SK-N-SH (cell line): ENCODE measurements around the gene MCCC1. TPM values are rescaled to one million over a fixed set of nuclear protein-coding genes. Genes with fewer than 3 reads are reported as not detected.

ENCODE experiments used
- CTCF ChIA-PET: fragments of 300-600, 350-600 bp; formaldehyde crosslinking; extraction: SDS; loops from one replicate; lab custom pipeline; 2021; lab: Yijun Ruan, JAX
- POLR2A ChIA-PET: fragments of 350-600 bp; sonication (Branson Sonifier 250); formaldehyde crosslinking; extraction: SDS; loops from one replicate; lab custom pipeline; 2020; ENCODE audit warnings: antibody characterized with exemption, inconsistent platforms; lab: Yijun Ruan, JAX
- DNase-seq: peaks from one replicate; pipeline ENCODE4 v3.0.0; 2012
- H2AFZ ChIP-seq: fragments of 200-600 bp; sonication (generic); 2 replicates; pipeline ENCODE4 v1.8.1; 2016; ENCODE audit warnings: antibody characterized with exemption, mild to moderate bottlenecking, low read depth
- H3F3A ChIP-seq: fragments of 200-600 bp; sonication (generic); replicated peaks from 2 replicates; pipeline ENCODE3; 2016; ENCODE audit warnings: antibody characterized with exemption, mild to moderate bottlenecking; ENCODE audit not compliant: insufficient read depth
- H3K27ac ChIP-seq, 2 experiments: fragments of 200-500 bp in 1 of 2; fragments of 200-600 bp in 1 of 2; sonication (Bioruptor generic) in 1 of 2; sonication (generic), shearing (Covaris generic) in 1 of 2; 2 replicates each; pipeline versions ENCODE4 v1.5.1 to v1.6.1; 2014 to 2016; ENCODE audit warnings: low read depth in 2 of 2, inconsistent platforms in 1 of 2, low read length in 1 of 2, mild to moderate bottlenecking in 1 of 2, mixed read lengths in 1 of 2
- H3K27me3 ChIP-seq: fragments of 200-600 bp; sonication (generic), shearing (Covaris generic); 2 replicates; pipeline ENCODE4 v1.6.1; 2016; ENCODE audit warnings: mixed run types; ENCODE audit not compliant: insufficient read depth
- H3K36me3 ChIP-seq, 2 experiments: fragments of 200-500 bp in 1 of 2; fragments of 200-600 bp in 1 of 2; sonication (Bioruptor generic) in 1 of 2; sonication (generic) in 1 of 2; replicated peaks in 1 of 2; 2 replicates each; pipeline versions ENCODE3 to v1.5.1; 2014 to 2016; ENCODE audit warnings: low read length in 1 of 2, mild to moderate bottlenecking in 1 of 2; ENCODE audit not compliant: insufficient read depth in 2 of 2, control insufficient read depth in 1 of 2
- H3K4me1 ChIP-seq, 2 experiments: fragments of 200-500 bp in 1 of 2; fragments of 200-600 bp in 1 of 2; sonication (Bioruptor generic) in 1 of 2; sonication (generic), shearing (Covaris generic) in 1 of 2; 2 replicates each; pipeline versions ENCODE4 v1.5.1 to v1.6.1; 2014 to 2016; ENCODE audit warnings: low read depth in 1 of 2, low read length in 1 of 2, mixed run types in 1 of 2; ENCODE audit not compliant: insufficient read depth in 2 of 2, control insufficient read depth in 1 of 2
- H3K4me2 ChIP-seq: fragments of 200-600 bp; sonication (generic), shearing (Covaris generic); 2 replicates; pipeline ENCODE4 v1.6.1; 2017; ENCODE audit warnings: mixed run types
- H3K4me3 ChIP-seq, 2 experiments: fragments of 200-500 bp in 1 of 2; fragments of 200-600 bp in 1 of 2; sonication (Bioruptor generic) in 1 of 2; sonication (generic), shearing (Covaris generic) in 1 of 2; 2 replicates each; pipeline versions ENCODE4 v1.5.1 to v1.8.1; 2014 to 2016; ENCODE audit warnings: low read depth in 2 of 2, inconsistent platforms in 1 of 2, low read length in 1 of 2, mild to moderate bottlenecking in 1 of 2, mixed read lengths in 1 of 2, moderate library complexity in 1 of 2
- H3K79me2 ChIP-seq: fragments of 200-600 bp; sonication (generic); 2 replicates; pipeline ENCODE4 v1.8.1; 2017; ENCODE audit warnings: mild to moderate bottlenecking; ENCODE audit not compliant: insufficient read depth
- H3K9ac ChIP-seq: fragments of 200-600 bp; sonication (generic); 2 replicates; pipeline ENCODE4 v1.6.1; 2017; ENCODE audit warnings: mixed run types
- H3K9me2 ChIP-seq: fragments of 200-600 bp; sonication (generic); 2 replicates; pipeline ENCODE4 v1.6.1; 2017; ENCODE audit warnings: mixed run types
- H3K9me3 ChIP-seq: fragments of 200-600 bp; sonication (generic); 2 replicates; pipeline ENCODE4 v1.6.1; 2017; ENCODE audit warnings: mixed run types, mild to moderate bottlenecking, moderate library complexity
- H4K20me1 ChIP-seq: fragments of 200-600 bp; sonication (generic); 2 replicates; pipeline ENCODE4 v1.6.1; 2017; ENCODE audit warnings: mild to moderate bottlenecking, mixed run types; ENCODE audit not compliant: insufficient read depth
- CTCF ChIP-seq: fragments of 200-600 bp; sonication (generic); IDR thresholded peaks from 2 replicates; pipeline ENCODE4 v1.6.1; 2017; ENCODE audit warnings: antibody characterized with exemption, mild to moderate bottlenecking, moderate library complexity
- ELF1 ChIP-seq: IDR thresholded peaks from 2 replicates; pipeline ENCODE4 v1.4.0; 2012
- EP300 ChIP-seq, 2 experiments: IDR thresholded peaks; 2 replicates each; pipeline versions ENCODE4 v1.4.0 to v1.6.1; 2012; ENCODE audit warnings: borderline replicate concordance in 1 of 2, low read depth in 1 of 2, low read length in 1 of 2
- FOXM1 ChIP-seq: IDR thresholded peaks from 2 replicates; pipeline ENCODE4 v1.4.0; 2012; ENCODE audit warnings: low read depth, mild to moderate bottlenecking
- GABPA ChIP-seq: IDR thresholded peaks from 2 replicates; pipeline ENCODE4 v1.4.0; 2012; ENCODE audit warnings: low read depth, mild to moderate bottlenecking
- MAX ChIP-seq: IDR thresholded peaks from 2 replicates; pipeline ENCODE4 v1.4.0; 2012; ENCODE audit warnings: low read depth
- MXI1 ChIP-seq: IDR thresholded peaks from 2 replicates; pipeline ENCODE4 v1.6.1; 2012; ENCODE audit warnings: mild to moderate bottlenecking, low read depth, low read length, improper control_type of control experiment
- NFIC ChIP-seq: IDR thresholded peaks from 2 replicates; pipeline ENCODE4 v1.4.0; 2012; ENCODE audit warnings: borderline replicate concordance
- POLR2AphosphoS5 ChIP-seq: IDR thresholded peaks from 2 replicates; pipeline ENCODE4 v1.6.1; 2012; ENCODE audit warnings: low read depth, low read length
- RCOR1 ChIP-seq: fragments of 150-350 bp; IDR thresholded peaks from 2 replicates; pipeline ENCODE4 v1.6.1; 2017; ENCODE audit warnings: antibody characterized with exemption, low read length
- RXRA ChIP-seq: IDR thresholded peaks from 2 replicates; pipeline ENCODE4 v1.4.0; 2012; ENCODE audit warnings: low read depth, mild to moderate bottlenecking, borderline replicate concordance
- TAF1 ChIP-seq: IDR thresholded peaks from 2 replicates; pipeline ENCODE4 v1.6.1; 2012; ENCODE audit warnings: low read depth, mild to moderate bottlenecking, low read length, moderate library complexity, borderline replicate concordance
- YY1 ChIP-seq: IDR thresholded peaks from 2 replicates; pipeline ENCODE4 v1.4.0; 2012; ENCODE audit warnings: low read depth, mild to moderate bottlenecking
- WGBS: methylation state at CpG from one replicate; pipeline ENCODE4 v1.1.6; 2017; ENCODE audit warnings: low lambda C conversion rate; 5-methylcytosine and 5-hydroxymethylcytosine counted together
- polyA plus RNA-seq, 3 experiments: library from polyadenylated mRNA; depleted of rRNA; stranded (reverse); fragments of >200 nt; gene quantifications; 2 replicates each; pipeline ENCODE4 v1.2.3, GENCODE V29; 2012
- TF ChIP-seq, protein P1 (sequence below): IDR thresholded peaks from 2 replicates; pipeline ENCODE4; 2012
- TF ChIP-seq, protein P2 (sequence below): IDR thresholded peaks from 2 replicates; pipeline ENCODE4 v1.6.1; 2012; ENCODE audit warnings: mild to moderate bottlenecking, low read depth, low read length, moderate library complexity

Gene MCCC1
- polyA plus RNA-seq, 1 of the 3 experiments (the other 2 are of a cell fraction), result 15.4 TPM

- H3K4me2 ChIP-seq, result no peak overlapping the region
- no peaks in the 10 kb centered on the region for H3K9me2 ChIP-seq
- H3K9me3 ChIP-seq, result no peaks in the 10 kb centered on the region
- H3K27ac ChIP-seq, result no peak overlapping the region
- POLR2A ChIA-PET, result no interaction called here
- TF ChIP-seq, protein P1, sequence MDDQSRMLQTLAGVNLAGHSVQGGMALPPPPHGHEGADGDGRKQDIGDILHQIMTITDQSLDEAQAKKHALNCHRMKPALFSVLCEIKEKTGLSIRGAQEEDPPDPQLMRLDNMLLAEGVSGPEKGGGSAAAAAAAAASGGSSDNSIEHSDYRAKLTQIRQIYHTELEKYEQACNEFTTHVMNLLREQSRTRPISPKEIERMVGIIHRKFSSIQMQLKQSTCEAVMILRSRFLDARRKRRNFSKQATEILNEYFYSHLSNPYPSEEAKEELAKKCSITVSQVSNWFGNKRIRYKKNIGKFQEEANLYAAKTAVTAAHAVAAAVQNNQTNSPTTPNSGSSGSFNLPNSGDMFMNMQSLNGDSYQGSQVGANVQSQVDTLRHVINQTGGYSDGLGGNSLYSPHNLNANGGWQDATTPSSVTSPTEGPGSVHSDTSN, result no peak
- TF ChIP-seq RXRA (no peak), FOXM1 (no peak), TAF1 (no peak), MAX (no peak), YY1 (no peak), GABPA (no peak), ELF1 (no peak)
- TF ChIP-seq, all 33 proteins: peak for 0
- Histone ChIP-seq H3K36me3 (peaks cover 31 to 37% of the 10 kb centered on the region in 2 experiments), H3K4me3 (no peak overlapping the region), H4K20me1 (no peaks in the 10 kb centered on the region), H3F3A (peaks cover 11% of the 10 kb centered on the region), H2AFZ (no peak overlapping the region), H3K4me1 (no peaks in the 10 kb centered on the region), H3K9ac (no peak overlapping the region), H3K27me3 (no peaks in the 10 kb centered on the region), H3K79me2 (no peaks in the 10 kb centered on the region)
- 94% methylated on average over 12 of the region's 12 CpGs for WGBS
- no peak for DNase-seq
- CTCF ChIA-PET, result no interaction called here
Observed at GRCh38 chr3:183038757-183039156, 60.5 kb downstream of the MCCC1 start.

GRCh38 chr3:183038221-183038620 is 61.1 kb downstream of the MCCC1 start:
- no peak overlapping the region for H3K4me2 ChIP-seq
- POLR2A ChIA-PET, result no interaction called here
- TF ChIP-seq TAF1, result no peak
- TF ChIP-seq RXRA, result no peak
- TF ChIP-seq CTCF, result no peak
- no peak for TF ChIP-seq YY1
- no peak for TF ChIP-seq MAX
- no peak for TF ChIP-seq EP300 (IDR thresholded peaks at IDR 0.05; ENCODE audit: borderline replicate concordance in 1 of 2, low read depth in 1 of 2, low read length in 1 of 2)
- no peak for TF ChIP-seq GABPA
- TF ChIP-seq, protein P2, sequence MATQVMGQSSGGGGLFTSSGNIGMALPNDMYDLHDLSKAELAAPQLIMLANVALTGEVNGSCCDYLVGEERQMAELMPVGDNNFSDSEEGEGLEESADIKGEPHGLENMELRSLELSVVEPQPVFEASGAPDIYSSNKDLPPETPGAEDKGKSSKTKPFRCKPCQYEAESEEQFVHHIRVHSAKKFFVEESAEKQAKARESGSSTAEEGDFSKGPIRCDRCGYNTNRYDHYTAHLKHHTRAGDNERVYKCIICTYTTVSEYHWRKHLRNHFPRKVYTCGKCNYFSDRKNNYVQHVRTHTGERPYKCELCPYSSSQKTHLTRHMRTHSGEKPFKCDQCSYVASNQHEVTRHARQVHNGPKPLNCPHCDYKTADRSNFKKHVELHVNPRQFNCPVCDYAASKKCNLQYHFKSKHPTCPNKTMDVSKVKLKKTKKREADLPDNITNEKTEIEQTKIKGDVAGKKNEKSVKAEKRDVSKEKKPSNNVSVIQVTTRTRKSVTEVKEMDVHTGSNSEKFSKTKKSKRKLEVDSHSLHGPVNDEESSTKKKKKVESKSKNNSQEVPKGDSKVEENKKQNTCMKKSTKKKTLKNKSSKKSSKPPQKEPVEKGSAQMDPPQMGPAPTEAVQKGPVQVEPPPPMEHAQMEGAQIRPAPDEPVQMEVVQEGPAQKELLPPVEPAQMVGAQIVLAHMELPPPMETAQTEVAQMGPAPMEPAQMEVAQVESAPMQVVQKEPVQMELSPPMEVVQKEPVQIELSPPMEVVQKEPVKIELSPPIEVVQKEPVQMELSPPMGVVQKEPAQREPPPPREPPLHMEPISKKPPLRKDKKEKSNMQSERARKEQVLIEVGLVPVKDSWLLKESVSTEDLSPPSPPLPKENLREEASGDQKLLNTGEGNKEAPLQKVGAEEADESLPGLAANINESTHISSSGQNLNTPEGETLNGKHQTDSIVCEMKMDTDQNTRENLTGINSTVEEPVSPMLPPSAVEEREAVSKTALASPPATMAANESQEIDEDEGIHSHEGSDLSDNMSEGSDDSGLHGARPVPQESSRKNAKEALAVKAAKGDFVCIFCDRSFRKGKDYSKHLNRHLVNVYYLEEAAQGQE, result no peak
- no peak for TF ChIP-seq RCOR1
- TF ChIP-seq NFIC, result no peak
- no peak for TF ChIP-seq MXI1
- TF ChIP-seq POLR2AphosphoS5, result no peak
- TF ChIP-seq, all 33 proteins: peak for 0
- Histone ChIP-seq H3F3A (peaks cover 16% of the 10 kb centered on the region), H3K9me2 (no peaks in the 10 kb centered on the region), H3K4me3 (no peak overlapping the region), H3K27me3 (no peaks in the 10 kb centered on the region), H4K20me1 (no peaks in the 10 kb centered on the region), H3K9me3 (no peaks in the 10 kb centered on the region), H3K9ac (no peak overlapping the region), H2AFZ (no peak overlapping the region), H3K79me2 (no peaks in the 10 kb centered on the region), H3K27ac (no peak overlapping the region), H3K4me1 (no peaks in the 10 kb centered on the region), H3K36me3 (peaks cover 29 to 34% of the 10 kb centered on the region in 2 experiments)
- DNase-seq, result no peak
- WGBS, result 97% methylated on average over 2 of the region's 2 CpGs
- CTCF ChIA-PET, result interaction anchor here (0.5 kb wide), 1 partner anchor 8 kb away, joined by 3 read pairs; no protein-coding TSS in a partner anchor
